Keratinocyte (primary cell): ENCODE data around the gene FGFR2.

Source experiments
- EZH2 ChIP-seq: IDR thresholded peaks from one replicate; pipeline ENCODE4 v1.6.1; 2012; ENCODE audit warnings: inconsistent platforms, mild to moderate bottlenecking, low read length, moderate library complexity
- TF ChIP-seq, protein P1 (sequence below), 3 experiments: IDR thresholded peaks in 1 of 3; conservative IDR thresholded peaks in 1 of 3; optimal IDR thresholded peaks in 1 of 3; 2 replicates in 2 of 3; 3 replicates in 1 of 3; pipeline versions ENCODE3 to v1.5.1; 2011; ENCODE audit warnings: low read length in 3 of 3, mild to moderate bottlenecking in 3 of 3, moderate library complexity in 2 of 3, control low read depth in 1 of 3, inconsistent platforms in 1 of 3; ENCODE audit not compliant: insufficient read depth in 2 of 3; ENCODE audit errors: extremely low read depth in 1 of 3

- TF ChIP-seq, protein P1, sequence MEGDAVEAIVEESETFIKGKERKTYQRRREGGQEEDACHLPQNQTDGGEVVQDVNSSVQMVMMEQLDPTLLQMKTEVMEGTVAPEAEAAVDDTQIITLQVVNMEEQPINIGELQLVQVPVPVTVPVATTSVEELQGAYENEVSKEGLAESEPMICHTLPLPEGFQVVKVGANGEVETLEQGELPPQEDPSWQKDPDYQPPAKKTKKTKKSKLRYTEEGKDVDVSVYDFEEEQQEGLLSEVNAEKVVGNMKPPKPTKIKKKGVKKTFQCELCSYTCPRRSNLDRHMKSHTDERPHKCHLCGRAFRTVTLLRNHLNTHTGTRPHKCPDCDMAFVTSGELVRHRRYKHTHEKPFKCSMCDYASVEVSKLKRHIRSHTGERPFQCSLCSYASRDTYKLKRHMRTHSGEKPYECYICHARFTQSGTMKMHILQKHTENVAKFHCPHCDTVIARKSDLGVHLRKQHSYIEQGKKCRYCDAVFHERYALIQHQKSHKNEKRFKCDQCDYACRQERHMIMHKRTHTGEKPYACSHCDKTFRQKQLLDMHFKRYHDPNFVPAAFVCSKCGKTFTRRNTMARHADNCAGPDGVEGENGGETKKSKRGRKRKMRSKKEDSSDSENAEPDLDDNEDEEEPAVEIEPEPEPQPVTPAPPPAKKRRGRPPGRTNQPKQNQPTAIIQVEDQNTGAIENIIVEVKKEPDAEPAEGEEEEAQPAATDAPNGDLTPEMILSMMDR (optimal IDR thresholded peaks at IDR 0.05 in 1 of 3, IDR thresholded peaks at IDR 0.05 in 1 of 3, conservative IDR thresholded peaks at IDR 0.05 in 1 of 3; ENCODE audit: extremely low read depth in 1 of 3, insufficient read depth in 2 of 3, low read length in 3 of 3) = no peak
- no peak for TF ChIP-seq EZH2
Measured at GRCh38 chr10:121609426-121610380, 11.5 kb upstream of the FGFR2 start.
